Mesothelial cell of epicardium (in vitro differentiated cells): ENCODE measurements around the gene ABTB1. TPM values are rescaled to one million over a fixed set of nuclear protein-coding genes. Genes with fewer than 3 reads are reported as not detected.

Source experiments
- DNase-seq, 2 experiments: peaks; one replicate each; pipeline ENCODE4 v3.0.0; 2021; ENCODE audit warnings: low spot score in 2 of 2; ENCODE audit not compliant: unreplicated experiment in 2 of 2
- H3K27ac Mint-ChIP-seq: 2 replicates; pipeline ENCODE4 v1.8.0; 2021; ENCODE audit warnings: mixed read lengths
- H3K27me3 Mint-ChIP-seq: 2 replicates; pipeline ENCODE4 v1.8.0; 2021; ENCODE audit warnings: low read depth, mixed read lengths
- H3K36me3 Mint-ChIP-seq: 2 replicates; pipeline ENCODE4 v1.8.0; 2021; ENCODE audit warnings: mixed read lengths
- H3K4me1 Mint-ChIP-seq: 2 replicates; pipeline ENCODE4 v1.8.0; 2021; ENCODE audit warnings: mixed read lengths
- H3K4me3 Mint-ChIP-seq: 2 replicates; pipeline ENCODE4 v1.8.0; 2021; ENCODE audit warnings: mild to moderate bottlenecking, moderate library complexity, mixed read lengths
- H3K9me3 Mint-ChIP-seq: 2 replicates; pipeline ENCODE4 v1.8.0; 2021; ENCODE audit warnings: mixed read lengths
- CTCF ChIP-seq: fragments of 200-600 bp; sonication (generic); IDR thresholded peaks from one replicate; pipeline ENCODE4 v1.5.0; 2021; ENCODE audit warnings: antibody characterized with exemption; ENCODE audit not compliant: unreplicated experiment
- total RNA-seq: library from RNA; stranded (reverse); gene quantifications from 3 replicates; pipeline ENCODE4 v1.2.1, GENCODE V29; 2021

The ABTB1 gene
- total RNA-seq, 1 donor from 2014 or later: 15.9 TPM

DNA sequence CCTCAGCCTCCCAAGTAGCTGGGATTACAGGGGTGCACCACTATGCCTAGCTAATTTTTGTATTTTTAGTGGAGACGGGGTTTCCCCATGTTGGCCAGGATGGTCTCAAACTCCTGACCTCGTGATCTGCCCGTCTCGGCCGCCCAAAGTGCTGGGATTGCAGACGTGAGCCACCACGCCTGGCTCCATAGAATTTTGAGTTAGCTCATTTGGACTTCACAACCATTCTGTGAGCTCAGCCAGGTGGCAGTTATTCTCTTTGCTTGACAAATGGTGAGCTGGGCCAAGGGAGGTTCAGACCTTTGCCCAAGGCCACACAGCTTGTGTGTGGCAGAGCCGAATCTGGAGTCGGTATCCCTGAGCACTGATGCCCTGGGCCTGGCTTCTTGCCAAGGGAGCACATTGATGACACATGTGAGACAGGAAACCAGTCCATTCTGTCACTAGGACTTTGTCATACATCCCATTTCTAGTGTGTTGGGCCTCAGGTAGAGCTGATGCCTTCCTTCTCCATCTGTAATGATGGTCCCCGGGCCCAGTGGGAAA, 26.2 kb upstream of the ABTB1 start:
- H3K9me3 Mint-ChIP-seq: no peaks in the 10 kb centered on the region
- no peaks in the 10 kb centered on the region for H3K27me3 Mint-ChIP-seq
- TF ChIP-seq CTCF: no peak
- peaks cover 2% of the 10 kb centered on the region for H3K36me3 Mint-ChIP-seq
- no peak overlapping the region for H3K27ac Mint-ChIP-seq
- H3K4me3 Mint-ChIP-seq: no peak overlapping the region
- H3K4me1 Mint-ChIP-seq: peaks cover 11% of the 10 kb centered on the region
- no peak for DNase-seq

GRCh38 chr3:127647166-127647844, 25.4 kb upstream of the ABTB1 start:
- DNase-seq: no peak
- no peaks in the 10 kb centered on the region for H3K9me3 Mint-ChIP-seq
- no peak overlapping the region for H3K4me3 Mint-ChIP-seq
- peaks cover 11% of the 10 kb centered on the region for H3K4me1 Mint-ChIP-seq
- TF ChIP-seq CTCF: no peak
- H3K27ac Mint-ChIP-seq: no peak overlapping the region
- H3K36me3 Mint-ChIP-seq: peaks cover 2% of the 10 kb centered on the region
- H3K27me3 Mint-ChIP-seq: no peaks in the 10 kb centered on the region

DNA sequence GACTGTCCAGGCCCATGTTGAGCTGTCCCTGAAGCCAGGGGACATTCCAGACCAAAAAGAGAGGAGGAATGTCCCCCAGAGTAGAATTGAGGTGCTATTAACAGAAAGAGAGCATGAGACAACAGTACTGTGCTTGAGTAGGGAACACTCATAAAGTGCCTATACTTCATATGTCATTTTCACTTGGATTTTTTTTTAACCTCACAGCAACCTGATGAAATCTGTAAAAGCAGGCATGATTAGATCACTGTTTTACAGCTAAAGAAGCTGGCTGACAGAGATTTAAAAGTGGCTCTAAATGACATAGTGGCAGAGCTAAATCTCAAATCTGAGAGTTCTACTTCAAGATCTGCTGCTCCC, 24.9 kb upstream of the ABTB1 start:
- Mint-ChIP-seq H3K27me3 (no peaks in the 10 kb centered on the region), H3K36me3 (peaks cover 2% of the 10 kb centered on the region), H3K9me3 (no peaks in the 10 kb centered on the region), H3K4me1 (peaks cover 11% of the 10 kb centered on the region), H3K27ac (no peak overlapping the region), H3K4me3 (no peak overlapping the region)
- TF ChIP-seq CTCF: no peak
- no peak for DNase-seq

- H3K36me3 Mint-ChIP-seq: no peaks in the 10 kb centered on the region
- H3K4me1 Mint-ChIP-seq: peaks cover 11% of the 10 kb centered on the region
- no peaks in the 10 kb centered on the region for H3K9me3 Mint-ChIP-seq
- no peaks in the 10 kb centered on the region for H3K27me3 Mint-ChIP-seq
- no peak for DNase-seq
- no peak overlapping the region for H3K27ac Mint-ChIP-seq
- TF ChIP-seq CTCF: no peak
- H3K4me3 Mint-ChIP-seq: no peak overlapping the region
Measured at GRCh38 chr3:127650236-127650635, 22.5 kb upstream of the ABTB1 start.

GRCh38 chr3:127651516-127652172, 21.1 kb upstream of the ABTB1 start:
- no peak overlapping the region for H3K4me3 Mint-ChIP-seq
- TF ChIP-seq CTCF: no peak
- H3K9me3 Mint-ChIP-seq: no peaks in the 10 kb centered on the region
- no peak overlapping the region for H3K27ac Mint-ChIP-seq
- peaks cover 13% of the 10 kb centered on the region for H3K4me1 Mint-ChIP-seq
- H3K36me3 Mint-ChIP-seq: no peaks in the 10 kb centered on the region
- no peaks in the 10 kb centered on the region for H3K27me3 Mint-ChIP-seq
- no peak for DNase-seq
